Measurements from ENCODE around the gene LYL1.

Gene LYL1

DNA sequence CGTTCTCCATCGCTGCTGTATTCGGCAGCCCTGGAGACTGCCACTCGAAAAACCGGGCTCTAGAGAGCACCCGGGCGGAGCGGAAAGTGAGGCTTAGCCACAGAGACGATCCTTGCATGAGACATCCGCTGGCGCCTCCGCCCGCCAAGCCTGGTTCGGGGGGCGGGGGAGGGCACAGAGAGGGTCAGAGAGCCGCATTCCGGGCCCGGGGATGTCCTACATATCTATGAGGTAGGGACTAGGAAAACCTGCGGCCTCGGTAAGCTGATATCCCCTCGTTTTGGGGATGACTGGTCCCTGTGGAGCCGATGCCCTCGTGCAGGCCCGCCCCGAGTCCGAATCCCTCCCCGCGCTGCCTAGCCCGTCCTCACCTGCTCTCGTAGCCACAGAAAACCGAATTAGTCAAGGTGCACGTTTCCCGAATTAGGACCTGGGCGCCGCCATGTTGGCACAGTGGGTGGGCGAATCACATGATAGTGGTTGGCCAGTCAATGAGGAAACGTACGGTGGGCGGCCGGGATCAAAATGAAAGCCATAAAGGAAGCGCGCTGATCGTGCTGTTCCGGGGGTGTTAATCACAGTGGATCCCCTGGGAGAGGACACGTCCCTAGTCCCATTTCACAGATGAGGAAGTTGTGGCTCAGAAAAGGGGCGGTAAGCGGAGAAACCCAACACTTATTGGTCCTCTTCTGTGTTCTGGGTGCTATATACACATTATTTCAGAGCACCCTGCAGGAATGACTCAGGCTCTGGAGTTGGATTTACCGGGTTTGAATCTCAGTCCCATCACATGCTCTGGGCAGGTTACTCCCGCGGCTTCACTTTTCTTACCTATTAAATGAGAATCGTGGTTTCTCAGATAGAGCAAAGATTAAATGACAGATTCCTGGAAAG is 13.9 kb upstream of the LYL1 start, which contains the start of gene TRMT1:
TSS of gene TRMT1 (minus strand) at position 459 of the 894 bp plus-strand sequence. CDS start at position 118, 341 bp downstream.
- TF ChIP-seq, protein P1, sequence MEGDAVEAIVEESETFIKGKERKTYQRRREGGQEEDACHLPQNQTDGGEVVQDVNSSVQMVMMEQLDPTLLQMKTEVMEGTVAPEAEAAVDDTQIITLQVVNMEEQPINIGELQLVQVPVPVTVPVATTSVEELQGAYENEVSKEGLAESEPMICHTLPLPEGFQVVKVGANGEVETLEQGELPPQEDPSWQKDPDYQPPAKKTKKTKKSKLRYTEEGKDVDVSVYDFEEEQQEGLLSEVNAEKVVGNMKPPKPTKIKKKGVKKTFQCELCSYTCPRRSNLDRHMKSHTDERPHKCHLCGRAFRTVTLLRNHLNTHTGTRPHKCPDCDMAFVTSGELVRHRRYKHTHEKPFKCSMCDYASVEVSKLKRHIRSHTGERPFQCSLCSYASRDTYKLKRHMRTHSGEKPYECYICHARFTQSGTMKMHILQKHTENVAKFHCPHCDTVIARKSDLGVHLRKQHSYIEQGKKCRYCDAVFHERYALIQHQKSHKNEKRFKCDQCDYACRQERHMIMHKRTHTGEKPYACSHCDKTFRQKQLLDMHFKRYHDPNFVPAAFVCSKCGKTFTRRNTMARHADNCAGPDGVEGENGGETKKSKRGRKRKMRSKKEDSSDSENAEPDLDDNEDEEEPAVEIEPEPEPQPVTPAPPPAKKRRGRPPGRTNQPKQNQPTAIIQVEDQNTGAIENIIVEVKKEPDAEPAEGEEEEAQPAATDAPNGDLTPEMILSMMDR (IDR thresholded peaks at IDR 0.05; ENCODE audit: low read depth, low read length) = no peak
- H3K4me3 ChIP-seq (ENCODE audit: low read depth, low read length) = peak within 1 kb of the TSS; percentile 99
- peak; percentile 93 for DNase-seq (ENCODE audit: low read depth, low spot score)
- in situ Hi-C loops (cut with HindIII; ENCODE audit: low sequenced_read_pairs) = no loop called here

DNA sequence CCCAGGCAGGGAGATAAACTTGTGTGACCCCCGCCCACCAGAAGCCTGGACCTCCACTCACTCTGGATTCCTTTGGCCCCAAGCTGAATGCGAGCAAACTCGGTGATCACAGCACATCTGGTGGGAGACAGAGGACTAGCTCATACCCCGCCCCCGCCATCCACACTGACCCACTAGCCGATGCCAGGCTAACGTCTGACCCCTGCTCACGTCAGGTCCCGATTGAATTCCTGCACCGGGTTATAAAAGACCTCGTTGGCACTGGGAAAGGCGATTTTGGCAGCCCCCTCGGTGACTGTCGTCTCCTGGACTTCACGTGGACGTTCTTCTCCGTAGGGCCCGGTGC is 13.3 kb upstream of the LYL1 start:
- in situ Hi-C loops (cut with HindIII; ENCODE audit: low sequenced_read_pairs) = no loop called here
- DNase-seq (ENCODE audit: low read depth, low spot score) = no peak
- TF ChIP-seq, protein P1 (IDR thresholded peaks at IDR 0.05; ENCODE audit: low read depth, low read length) = no peak
- peak overlapping the region; percentile 99 for H3K4me3 ChIP-seq (ENCODE audit: low read depth, low read length)

DNA sequence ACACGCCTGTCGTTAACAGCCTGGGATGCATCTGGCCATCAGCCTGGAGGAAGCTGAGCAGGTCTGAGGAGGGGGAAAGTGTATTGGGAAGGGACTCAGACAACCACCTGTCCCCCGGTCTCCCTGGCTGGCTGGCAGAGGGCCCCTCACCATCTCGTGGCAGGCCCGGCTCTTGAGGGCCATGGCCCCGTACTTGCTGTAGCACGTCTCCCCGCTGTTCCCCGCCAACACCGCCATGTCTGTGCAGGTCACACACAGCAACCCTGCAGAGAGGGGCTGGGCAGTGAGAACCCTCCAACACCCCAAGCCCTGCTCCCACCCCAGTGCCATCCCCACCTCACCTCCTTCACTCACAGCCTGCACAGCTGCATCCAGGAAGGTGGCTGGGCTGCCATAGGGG is 9.9 kb upstream of the LYL1 start:
- TF ChIP-seq, protein P1 (IDR thresholded peaks at IDR 0.05; ENCODE audit: low read depth, low read length) = no peak
- in situ Hi-C loops (cut with HindIII; ENCODE audit: low sequenced_read_pairs) = no loop called here

DNA sequence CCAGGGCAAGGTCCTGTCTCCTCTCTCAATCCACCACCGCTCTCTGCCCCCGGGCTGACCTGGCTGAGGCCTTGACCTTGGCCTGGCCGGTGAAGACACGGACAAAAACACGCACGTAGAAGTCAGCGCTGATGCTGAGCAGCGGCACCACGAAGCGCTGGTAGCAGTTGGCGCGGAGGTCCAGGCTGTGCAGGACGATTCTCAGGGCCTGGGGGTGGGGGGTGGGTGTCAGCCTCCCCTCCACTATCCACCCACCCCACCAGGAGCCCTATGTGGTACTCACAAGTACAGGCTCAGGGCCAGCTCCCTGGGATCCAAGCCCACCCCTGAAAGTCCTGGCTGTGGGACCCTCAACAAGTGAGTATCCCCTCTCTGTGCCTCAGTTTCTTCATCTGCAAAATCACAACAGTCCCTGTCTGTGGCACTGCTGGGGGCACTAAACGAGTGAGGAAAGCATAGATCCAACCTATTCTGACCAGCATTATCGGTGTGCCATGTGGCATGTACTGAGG is 7.5 kb upstream of the LYL1 start:
- DNase-seq (ENCODE audit: low read depth, low spot score) = no peak
- in situ Hi-C loops (cut with HindIII; ENCODE audit: low sequenced_read_pairs) = no loop called here
- TF ChIP-seq, protein P1 (IDR thresholded peaks at IDR 0.05; ENCODE audit: low read depth, low read length) = no peak
- no peak overlapping the region for H3K4me3 ChIP-seq (ENCODE audit: low read depth, low read length)

More for the DNA sequence above, 9.9 kb upstream of the LYL1 start:
- H3K4me3 ChIP-seq (ENCODE audit: low read depth, low read length) = no peak overlapping the region
- DNase-seq (ENCODE audit: low read depth, low spot score) = no peak

DNA sequence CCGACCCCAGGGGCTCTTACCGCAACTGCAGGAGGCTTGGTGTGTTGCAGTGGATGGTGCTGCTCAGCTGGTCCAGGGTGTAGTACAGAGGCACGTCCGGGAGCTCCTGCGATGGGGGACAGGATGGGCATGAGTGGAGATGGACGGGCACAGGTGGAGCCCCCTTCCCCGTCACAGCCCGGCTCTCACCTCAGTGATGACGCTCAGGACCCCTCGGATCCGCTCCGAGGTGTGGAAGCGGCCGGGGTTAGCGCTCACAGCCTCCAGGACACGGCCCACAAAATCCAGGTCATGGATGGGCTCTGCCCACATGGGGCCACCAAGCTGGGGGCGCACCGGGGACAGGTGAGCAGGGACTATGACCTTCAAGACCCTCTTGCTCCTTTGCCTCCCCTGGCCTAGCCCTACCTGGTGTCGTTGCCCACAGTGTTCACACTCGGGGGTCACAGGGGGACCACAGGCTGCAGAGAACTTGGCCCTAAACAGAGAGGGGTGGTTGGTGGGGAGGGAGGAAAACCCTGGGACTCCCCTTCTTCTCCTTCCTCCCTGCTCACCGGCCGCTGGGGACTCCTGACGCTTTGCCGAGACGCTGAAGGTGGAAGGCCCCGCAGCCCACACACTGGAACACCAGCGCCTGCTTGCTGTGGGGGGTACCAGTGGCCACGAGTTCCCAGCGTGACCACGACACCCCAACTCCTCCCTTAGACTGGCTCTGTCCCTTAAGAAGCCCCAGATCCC is 6.9 kb upstream of the LYL1 start:
- in situ Hi-C loops (cut with HindIII; ENCODE audit: low sequenced_read_pairs) = no loop called here
- DNase-seq (ENCODE audit: low read depth, low spot score) = no peak
- TF ChIP-seq, protein P1 (IDR thresholded peaks at IDR 0.05; ENCODE audit: low read depth, low read length) = no peak
- no peak overlapping the region for H3K4me3 ChIP-seq (ENCODE audit: low read depth, low read length)

DNA sequence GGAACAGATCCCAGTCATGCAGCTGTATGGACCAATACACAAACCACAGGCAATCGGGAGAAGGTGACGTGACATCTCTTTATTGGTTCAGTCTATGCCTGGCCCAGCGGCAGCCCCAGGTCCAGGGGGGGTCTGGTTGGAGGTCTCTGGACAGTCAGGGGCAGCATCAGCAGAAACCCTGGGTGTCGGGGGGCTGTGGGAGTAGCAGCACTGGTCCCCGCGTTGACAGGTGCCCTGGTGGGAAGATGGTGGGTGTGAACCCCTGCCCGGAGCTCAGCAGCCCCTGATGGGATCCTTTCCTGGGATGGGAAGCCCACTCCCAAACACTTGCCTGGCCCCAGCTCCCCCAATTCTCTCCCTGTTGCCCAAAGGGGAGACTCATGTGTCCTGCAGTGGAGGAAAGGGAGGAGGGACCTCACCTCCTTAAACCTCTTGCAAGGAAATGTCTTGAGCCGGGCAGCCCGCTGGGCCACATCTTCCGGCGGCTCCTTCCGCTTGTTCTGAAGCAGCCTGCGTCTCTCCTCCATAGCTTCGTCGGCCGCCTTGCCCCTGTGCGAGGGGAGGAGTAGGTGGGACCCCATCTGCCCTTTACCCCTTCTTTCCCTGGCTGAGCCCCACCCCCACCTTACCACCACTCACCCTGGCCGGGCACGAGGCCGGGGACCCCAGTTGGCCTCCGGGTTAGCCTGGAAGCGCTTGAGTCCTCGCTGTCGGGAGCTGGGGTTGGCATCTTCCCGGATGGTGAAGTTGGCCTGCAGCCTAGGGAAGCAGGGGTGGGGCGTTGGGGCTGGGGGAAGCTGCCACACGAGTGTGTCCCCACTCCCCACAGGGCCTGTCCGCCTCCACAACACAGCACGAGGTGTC is 2.4 kb upstream of the LYL1 start:
- no peak for DNase-seq (ENCODE audit: low read depth, low spot score)
- TF ChIP-seq, protein P1 (IDR thresholded peaks at IDR 0.05; ENCODE audit: low read depth, low read length) = no peak
- in situ Hi-C loops (cut with HindIII; ENCODE audit: low sequenced_read_pairs) = no loop called here
- H3K4me3 ChIP-seq (ENCODE audit: low read depth, low read length) = no peak overlapping the region

All from astrocyte of the spinal cord (primary cell).